Small intestine (tissue), 16 donors: ENCODE results near the gene SLC11A2. TPM values are rescaled to one million over a fixed set of nuclear protein-coding genes. Genes with fewer than 3 reads are reported as not detected.
A peak's percentile ranks its signal among the peaks of the same experiment; 100 is the strongest.

ENCODE experiments used
- DNase-seq, 2 donors: peaks; one replicate each; pipeline versions ENCODE4 v3.0.0 to v3.0.0-alpha.2; 2013
- FAIRE-seq: peaks from 2 replicates; lab custom pipeline; 2012; peaks lifted over from hg19 to GRCh38; lab: Jason Lieb, UNC
- H3K27ac ChIP-seq, 3 donors: one replicate each; pipeline ENCODE4 v1.5.1; 2013; ENCODE audit warnings: low read length in 2 of 3, mild to moderate bottlenecking in 2 of 3, control low read depth in 1 of 3, inconsistent platforms in 1 of 3, low read depth in 1 of 3, moderate library complexity in 1 of 3
- H3K27me3 ChIP-seq, 3 donors: one replicate each; pipeline ENCODE4 v1.6.1; 2013; ENCODE audit warnings: low read length in 3 of 3, inconsistent platforms in 1 of 3; ENCODE audit not compliant: control insufficient read depth in 3 of 3, insufficient read depth in 3 of 3
- H3K36me3 ChIP-seq, 3 donors: one replicate each; pipeline ENCODE4 v1.6.1; 2013; ENCODE audit warnings: low read length in 3 of 3, inconsistent platforms in 1 of 3, low read depth in 1 of 3, mild to moderate bottlenecking in 1 of 3, moderate library complexity in 1 of 3; ENCODE audit not compliant: control insufficient read depth in 3 of 3, insufficient read depth in 2 of 3
- H3K4me1 ChIP-seq, 3 donors: one replicate each; pipeline ENCODE4 v1.6.1; 2013; ENCODE audit warnings: low read length in 2 of 3, inconsistent platforms in 1 of 3, low read depth in 1 of 3, mild to moderate bottlenecking in 1 of 3, moderate library complexity in 1 of 3; ENCODE audit not compliant: control insufficient read depth in 3 of 3, insufficient read depth in 2 of 3
- H3K4me3 ChIP-seq, 3 donors: one replicate each; pipeline ENCODE4 v1.5.1; 2013; ENCODE audit warnings: low read length in 3 of 3, control low read depth in 1 of 3, inconsistent platforms in 1 of 3, low read depth in 1 of 3, mild to moderate bottlenecking in 1 of 3, moderate library complexity in 1 of 3
- H3K9me3 ChIP-seq, 2 donors: one replicate each; pipeline ENCODE4 v1.6.1; 2013; ENCODE audit warnings: low read depth in 1 of 2, low read length in 1 of 2; ENCODE audit not compliant: control insufficient read depth in 2 of 2, insufficient read depth in 1 of 2
- WGBS, 3 donors: extraction: QIAGEN DNeasy Blood & Tissue Kit; methylation state at CpG; one replicate each; pipeline ENCODE4 v1.1.7; 2013; 5-methylcytosine and 5-hydroxymethylcytosine counted together
- long read RNA-seq, 10 donors: transcript quantifications; one replicate each; lab custom pipeline, GENCODE V29; 2026
- polyA plus RNA-seq, 4 donors: library from polyadenylated mRNA; stranded (reverse) in 3 of 4; unstranded in 1 of 4; fragments of 200-250 nt in 3 of 4; fragments of 120-200 nt in 1 of 4; gene quantifications; one replicate each; pipeline versions ENCODE4 v1.2.1 to v1.2.3, GENCODE V29; 2013
- donor health status: healthy with polysubstance abuse.
- donor health status: control.
- donor health status: control.
- donor health status: Bipolar disorder and iron deficiency.
- donor health status: healthy.

The SLC11A2 gene
- polyA plus RNA-seq, result 10 to 100 TPM in 3 of 4 donors, 1 to 10 TPM in 1; 8.9 to 84.1 (median 16.8) TPM
- long read RNA-seq, donor 1, full-length matches to known transcripts, result 21 of 32 reads
- long read RNA-seq, donor 1, partial matches to known transcripts, result 11 of 32 reads
- long read RNA-seq, donor 1, other reads (novel, unspliced or antisense), result 0 of 32 reads
- long read RNA-seq, donor 2, partial matches to known transcripts, result 0 of 1 reads
- long read RNA-seq, donor 2, other reads (novel, unspliced or antisense), result 0 of 1 reads
- long read RNA-seq, donor 3, full-length matches to known transcripts, result 3 of 3 reads
- long read RNA-seq, donor 3, partial matches to known transcripts, result 0 of 3 reads
- long read RNA-seq, donor 3, other reads (novel, unspliced or antisense), result 0 of 3 reads
- long read RNA-seq, donor 4, result 0 reads
- long read RNA-seq, donor 5, result 0 reads
- long read RNA-seq, donor 6, full-length matches to known transcripts, result 4 of 4 reads
- long read RNA-seq, donor 6, partial matches to known transcripts, result 0 of 4 reads
- long read RNA-seq, donor 6, other reads (novel, unspliced or antisense), result 0 of 4 reads
- long read RNA-seq, donor 7, result 0 reads
- long read RNA-seq, donor 8, result 0 reads
- long read RNA-seq, donor 9, result 0 reads
- long read RNA-seq, donor 10, full-length matches to known transcripts, result 6 of 6 reads
- long read RNA-seq, donor 10, partial matches to known transcripts, result 0 of 6 reads
- long read RNA-seq, donor 10, other reads (novel, unspliced or antisense), result 0 of 6 reads

GRCh38 chr12:51025836-51026638, at the start of gene SLC11A2:
Gene SLC11A2, minus strand, starts transcription at chr12:51026384. Its CDS starts 15,656 bp downstream, at chr12:51010728.
- Histone ChIP-seq H3K27ac (peak within 1 kb of the TSS; percentile 76 to 94 (median 93)), H3K4me1 (peaks cover 2 to 47% (median 7%) of the 10 kb centered on the region in 3 donors), H3K36me3 (peaks cover 0 to 6% (median 0%) of the 10 kb centered on the region in 3 donors), H3K9me3 (no peaks in the 10 kb centered on the region), H3K27me3 (no peaks in the 10 kb centered on the region), H3K4me3 (peak within 1 kb of the TSS; percentile 75 to 91 (median 88))
- 0 to 1% (median 1%) methylated on average over 37 to 74 of the region's 74 CpGs for WGBS, 3 donors
- FAIRE-seq, result no peak
- peak; percentile 97 to 98 for DNase-seq

DNA sequence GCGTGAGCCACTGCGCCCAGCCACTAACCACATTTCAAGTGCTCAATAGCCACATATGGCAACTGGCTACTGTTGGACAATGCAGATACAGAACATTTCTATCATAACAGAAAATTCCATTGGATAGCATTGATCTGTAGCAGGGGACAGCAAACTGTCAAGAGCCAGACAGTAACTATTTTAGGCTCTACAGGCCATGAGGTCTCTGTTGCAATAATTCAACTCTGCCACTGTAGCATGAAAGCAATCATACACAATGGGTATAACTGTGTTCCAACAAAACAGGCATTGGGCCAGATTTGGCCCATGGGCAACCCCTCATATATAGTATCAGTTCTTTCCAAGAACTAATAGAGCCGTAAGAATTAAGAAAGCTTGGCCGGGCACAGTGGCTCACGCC, 49.2 kb upstream of the SLC11A2 start:
- Histone ChIP-seq H3K36me3 (peaks cover 3 to 36% (median 10%) of the 10 kb centered on the region in 3 donors), H3K9me3 (no peaks in the 10 kb centered on the region), H3K4me3 (no peak overlapping the region), H3K27me3 (no peaks in the 10 kb centered on the region), H3K4me1 (no peaks in the 10 kb centered on the region), H3K27ac (no peak overlapping the region)
- DNase-seq (no peak), FAIRE-seq (no peak)
- 92 to 99% (median 98%) methylated on average over 5 of the region's 5 CpGs for WGBS, 3 donors

GRCh38 chr12:51071663-51072062, 45.5 kb upstream of the SLC11A2 start:
- Histone ChIP-seq H3K27me3 (no peaks in the 10 kb centered on the region), H3K9me3 (no peaks in the 10 kb centered on the region), H3K4me3 (no peak overlapping the region), H3K4me1 (no peaks in the 10 kb centered on the region), H3K27ac (no peak overlapping the region), H3K36me3 (peaks cover 3 to 59% (median 16%) of the 10 kb centered on the region in 3 donors)
- WGBS, 3 donors, result 82 to 90% (median 89%) methylated on average over 2 of the region's 2 CpGs
- DNase-seq (no peak), FAIRE-seq (no peak)

GRCh38 chr12:51070004-51070403, 43.8 kb upstream of the SLC11A2 start:
- DNase-seq (peak in 1 of 2 donors; percentile 60), FAIRE-seq (no peak)
- Histone ChIP-seq H3K4me3 (no peak overlapping the region), H3K27ac (no peak overlapping the region), H3K36me3 (peaks cover 0 to 61% (median 15%) of the 10 kb centered on the region in 3 donors), H3K27me3 (no peaks in the 10 kb centered on the region), H3K9me3 (no peaks in the 10 kb centered on the region), H3K4me1 (no peaks in the 10 kb centered on the region)
- WGBS, 3 donors, result 92 to 98% (median 93%) methylated on average over 3 of the region's 3 CpGs

DNA sequence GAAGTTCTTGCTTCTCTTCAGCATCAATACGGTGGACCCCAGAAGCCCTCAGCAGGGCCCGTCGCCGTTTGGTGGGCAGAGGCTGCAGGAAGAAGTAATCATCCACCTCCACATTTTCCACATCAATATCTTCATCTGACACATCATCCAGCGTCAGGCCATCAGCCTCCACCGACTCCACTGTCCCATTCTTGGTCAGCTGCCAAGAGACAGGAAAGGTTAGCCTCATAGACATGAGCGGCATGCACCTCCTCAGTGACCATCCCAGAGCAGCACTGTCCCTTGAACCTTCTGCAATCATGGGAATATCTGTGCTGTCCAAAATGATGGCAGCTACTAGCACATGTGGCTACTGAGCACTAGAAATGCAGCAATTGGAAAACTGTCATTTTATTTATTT, 41.6 kb upstream of the SLC11A2 start:
- FAIRE-seq, result no peak
- H3K9me3 ChIP-seq, result no peaks in the 10 kb centered on the region
- no peak overlapping the region for H3K27ac ChIP-seq
- peaks cover 0 to 62% (median 13%) of the 10 kb centered on the region in 3 donors for H3K36me3 ChIP-seq
- 81 to 90% (median 85%) methylated on average over 7 of the region's 7 CpGs for WGBS, 3 donors
- H3K4me3 ChIP-seq, result no peak overlapping the region
- H3K4me1 ChIP-seq, result no peaks in the 10 kb centered on the region
- no peaks in the 10 kb centered on the region for H3K27me3 ChIP-seq
- DNase-seq, result no peak

- Histone ChIP-seq H3K27me3 (no peaks in the 10 kb centered on the region), H3K27ac (no peak overlapping the region), H3K36me3 (peaks cover 0 to 62% (median 13%) of the 10 kb centered on the region in 3 donors), H3K9me3 (no peaks in the 10 kb centered on the region), H3K4me3 (no peak overlapping the region), H3K4me1 (no peaks in the 10 kb centered on the region)
- no peak for DNase-seq
- 86 to 90% (median 87%) methylated on average over 4 of the region's 4 CpGs for WGBS, 3 donors
- FAIRE-seq, result no peak
Measured at GRCh38 chr12:51067229-51067628, 41.0 kb upstream of the SLC11A2 start.

DNA sequence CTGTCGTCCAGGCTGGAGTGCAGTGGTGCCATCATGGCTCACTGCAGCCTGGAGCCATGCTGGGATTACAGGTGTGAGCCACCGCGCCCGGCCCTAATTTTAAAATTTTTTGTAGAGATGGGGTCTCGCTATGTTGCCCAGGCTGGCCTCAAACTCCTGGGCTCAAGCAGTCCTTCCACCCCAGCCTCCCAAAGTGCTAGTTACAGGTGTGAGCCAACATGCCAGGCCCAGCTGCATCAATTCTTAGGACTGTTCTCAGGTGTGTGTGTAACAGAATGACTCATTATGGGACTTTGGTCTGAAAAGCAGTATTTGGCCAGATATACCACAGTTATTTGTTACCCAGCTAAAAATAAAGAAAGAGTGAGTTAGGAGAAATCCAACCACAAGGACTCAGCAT, 39.3 kb upstream of the SLC11A2 start:
- no peak overlapping the region for H3K4me3 ChIP-seq
- H3K9me3 ChIP-seq, result no peaks in the 10 kb centered on the region
- DNase-seq, result peak; percentile 30 to 48
- WGBS, 3 donors, result 93 to 97% (median 95%) methylated on average over 5 of the region's 5 CpGs
- peaks cover 0 to 53% (median 11%) of the 10 kb centered on the region in 3 donors for H3K36me3 ChIP-seq
- no peak overlapping the region for H3K27ac ChIP-seq
- no peaks in the 10 kb centered on the region for H3K4me1 ChIP-seq
- no peak for FAIRE-seq
- H3K27me3 ChIP-seq, result no peaks in the 10 kb centered on the region
